Esophagus muscularis mucosa (tissue), 4 donors: ENCODE data around the gene LRRC7. TPM values are rescaled to one million over a fixed set of nuclear protein-coding genes. Genes with fewer than 3 reads are reported as not detected.
A peak's percentile ranks its signal among the peaks of the same experiment; 100 is the strongest.

Source experiments
- DNase-seq: peaks from one replicate; pipeline ENCODE4 v3.0.0-alpha.2; 2017; ENCODE audit errors: extremely low spot score
- H3K27ac ChIP-seq, 4 donors: fragments of 200-600 bp; sonication (generic); replicated peaks in 1 of 4; 1 replicate in 3 of 4; 2 replicates in 1 of 4; pipeline ENCODE4 v1.5.1; 2016 to 2019; ENCODE audit warnings: mild to moderate bottlenecking in 1 of 4
- H3K27me3 ChIP-seq, 4 donors: fragments of 200-600 bp; sonication (generic); one replicate each; pipeline versions ENCODE4 v1.5.1 to v1.6.0; 2016 to 2019
- H3K36me3 ChIP-seq, 4 donors: fragments of 200-600 bp; sonication (generic); one replicate each; pipeline ENCODE4 v1.5.1; 2016 to 2019
- H3K4me1 ChIP-seq, 4 donors: fragments of 200-600 bp; sonication (generic); one replicate each; pipeline ENCODE4 v1.5.1; 2016 to 2019
- H3K4me3 ChIP-seq, 4 donors: fragments of 200-600 bp; sonication (generic); 1 replicate in 2 of 4; 2 replicates in 2 of 4; pipeline ENCODE4 v1.5.1; 2016 to 2019; ENCODE audit warnings: mild to moderate bottlenecking in 4 of 4, moderate library complexity in 1 of 4
- H3K9me3 ChIP-seq, 4 donors: fragments of 200-600 bp; sonication (generic); 1 replicate in 3 of 4; 2 replicates in 1 of 4; pipeline ENCODE4 v1.5.1; 2016 to 2019
- EP300 ChIP-seq: sonication (generic); formaldehyde crosslinking; IDR thresholded peaks from one replicate; pipeline ENCODE4 v1.6.1; 2017; ENCODE audit warnings: antibody characterized with exemption
- POLR2A ChIP-seq: fragments of 450-650 bp; IDR thresholded peaks from one replicate; pipeline ENCODE4 v1.6.1; 2017; ENCODE audit warnings: antibody characterized with exemption, moderate library complexity, mild to moderate bottlenecking, low read depth
- POLR2AphosphoS5 ChIP-seq, 2 donors: sonication (generic); formaldehyde crosslinking; IDR thresholded peaks; one replicate each; pipeline ENCODE4 v1.6.1; 2017; ENCODE audit warnings: antibody characterized with exemption in 2 of 2
- WGBS: methylation state at CpG from one replicate; pipeline ENCODE4 v1.1.5; 2018; 5-methylcytosine and 5-hydroxymethylcytosine counted together
- intact Hi-C: fragments of 100-400 bp; cut with DNase I; formaldehyde crosslinking; loops from one replicate; pipeline ENCODE4 v1.15.1; 2023
- total RNA-seq, 4 donors: library from RNA; depleted of rRNA; stranded (reverse); fragments of >200 nt; gene quantifications; one replicate each; pipeline versions ENCODE4 v1.1.0 to v1.2.1, GENCODE V29; 2016
- TF ChIP-seq, protein P1 (sequence below), 3 experiments: fragments of 200-600 bp in 2 of 3; fragments of 450-650 bp in 1 of 3; sonication (generic) in 2 of 3; IDR thresholded peaks; one replicate each; pipeline ENCODE4 v1.5.1; 2017 to 2019; ENCODE audit warnings: antibody characterized with exemption in 3 of 3, mild to moderate bottlenecking in 2 of 3, moderate library complexity in 1 of 3

The LRRC7 gene
- total RNA-seq, 4 donors from 2014 or later, result 0.26 to 2.5 (median 0.42) TPM

GRCh38 chr1:70142075-70142474, 574.4 kb downstream of the LRRC7 start:
- Histone ChIP-seq H3K36me3 (peaks cover 0 to 17% (median 8%) of the 10 kb centered on the region in 4 donors), H3K27me3 (no peaks in the 10 kb centered on the region), H3K4me3 (no peak overlapping the region), H3K4me1 (peaks cover 11 to 33% (median 28%) of the 10 kb centered on the region in 4 donors), H3K9me3 (no peaks in the 10 kb centered on the region), H3K27ac (no peak overlapping the region)
- 27% methylated on average over 2 of the region's 2 CpGs for WGBS
- no peak for TF ChIP-seq EP300
- TF ChIP-seq, protein P1, sequence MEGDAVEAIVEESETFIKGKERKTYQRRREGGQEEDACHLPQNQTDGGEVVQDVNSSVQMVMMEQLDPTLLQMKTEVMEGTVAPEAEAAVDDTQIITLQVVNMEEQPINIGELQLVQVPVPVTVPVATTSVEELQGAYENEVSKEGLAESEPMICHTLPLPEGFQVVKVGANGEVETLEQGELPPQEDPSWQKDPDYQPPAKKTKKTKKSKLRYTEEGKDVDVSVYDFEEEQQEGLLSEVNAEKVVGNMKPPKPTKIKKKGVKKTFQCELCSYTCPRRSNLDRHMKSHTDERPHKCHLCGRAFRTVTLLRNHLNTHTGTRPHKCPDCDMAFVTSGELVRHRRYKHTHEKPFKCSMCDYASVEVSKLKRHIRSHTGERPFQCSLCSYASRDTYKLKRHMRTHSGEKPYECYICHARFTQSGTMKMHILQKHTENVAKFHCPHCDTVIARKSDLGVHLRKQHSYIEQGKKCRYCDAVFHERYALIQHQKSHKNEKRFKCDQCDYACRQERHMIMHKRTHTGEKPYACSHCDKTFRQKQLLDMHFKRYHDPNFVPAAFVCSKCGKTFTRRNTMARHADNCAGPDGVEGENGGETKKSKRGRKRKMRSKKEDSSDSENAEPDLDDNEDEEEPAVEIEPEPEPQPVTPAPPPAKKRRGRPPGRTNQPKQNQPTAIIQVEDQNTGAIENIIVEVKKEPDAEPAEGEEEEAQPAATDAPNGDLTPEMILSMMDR (IDR thresholded peaks at IDR 0.05), result peak in 2 of 3 experiments; percentile 34 to 45
- intact Hi-C loops, result no loop called here
- no peak for DNase-seq

- Histone ChIP-seq H3K9me3 (no peaks in the 10 kb centered on the region), H3K27ac (no peak overlapping the region), H3K27me3 (no peaks in the 10 kb centered on the region), H3K36me3 (peaks cover 0 to 27% (median 16%) of the 10 kb centered on the region in 4 donors), H3K4me1 (peaks cover 11 to 33% (median 28%) of the 10 kb centered on the region in 4 donors), H3K4me3 (no peak overlapping the region)
- WGBS, result 52% methylated on average over 4 of the region's 4 CpGs
- DNase-seq, result no peak
- TF ChIP-seq, protein P1 (IDR thresholded peaks at IDR 0.05), result no peak
- TF ChIP-seq EP300 (no peak), POLR2A (no peak), POLR2AphosphoS5 (IDR thresholded peaks at IDR 0.05) (no peak)
- intact Hi-C loops, result no loop called here
These were observed 575.4 kb downstream of the LRRC7 start for GRCh38 chr1:70143048-70143659.

DNA sequence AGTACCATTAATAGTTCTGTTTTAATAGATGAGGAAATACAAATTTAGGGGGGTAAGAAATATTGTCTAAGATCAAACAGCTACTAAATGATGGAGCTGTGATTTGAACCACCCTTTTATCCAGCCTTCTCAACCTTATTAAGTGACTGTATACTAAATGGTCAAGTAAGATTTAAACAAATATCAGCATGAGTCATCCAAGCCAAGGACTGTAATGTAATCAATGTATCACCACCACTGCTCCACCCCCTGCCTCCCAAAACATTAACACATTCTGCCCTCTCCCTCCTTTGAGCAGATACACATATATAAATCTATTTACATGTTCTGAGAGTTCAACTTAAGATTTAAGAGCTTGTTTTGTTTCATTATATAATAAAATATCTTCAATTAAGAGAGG, 578.8 kb downstream of the LRRC7 start:
- Histone ChIP-seq H3K9me3 (no peaks in the 10 kb centered on the region), H3K27ac (no peak overlapping the region), H3K36me3 (peaks cover 0 to 40% (median 19%) of the 10 kb centered on the region in 4 donors), H3K27me3 (no peaks in the 10 kb centered on the region), H3K4me3 (no peak overlapping the region), H3K4me1 (peaks cover 5 to 15% (median 9%) of the 10 kb centered on the region in 4 donors)
- DNase-seq, result no peak
- intact Hi-C loops, result no loop called here
- no peak for TF ChIP-seq EP300
- TF ChIP-seq POLR2A, result no peak
- no peak for TF ChIP-seq POLR2AphosphoS5 (IDR thresholded peaks at IDR 0.05)
- TF ChIP-seq, protein P1 (IDR thresholded peaks at IDR 0.05), result no peak

DNA sequence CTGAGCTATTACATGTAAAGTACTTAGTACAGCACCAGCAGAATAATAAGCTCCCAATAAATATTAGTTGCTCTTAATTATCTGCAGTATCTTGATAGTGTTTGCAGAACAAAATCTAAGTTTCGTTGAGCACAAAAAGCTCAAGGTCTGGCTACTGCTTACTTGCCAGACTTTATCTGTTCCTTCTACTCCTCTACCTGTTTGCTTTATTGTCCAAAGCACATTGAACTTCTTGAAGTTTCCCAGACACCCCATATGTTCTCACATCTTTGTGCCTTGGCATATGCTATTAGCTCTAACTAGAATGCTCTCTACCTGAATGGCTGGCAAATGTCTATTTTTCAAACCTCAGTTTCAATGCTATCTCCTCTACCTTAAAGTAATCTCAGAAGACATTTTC, 582.7 kb downstream of the LRRC7 start:
- no peaks in the 10 kb centered on the region for H3K27me3 ChIP-seq
- peaks cover 0 to 39% (median 19%) of the 10 kb centered on the region in 4 donors for H3K36me3 ChIP-seq
- DNase-seq, result no peak
- H3K27ac ChIP-seq, result no peak overlapping the region
- no peaks in the 10 kb centered on the region for H3K4me1 ChIP-seq
- intact Hi-C loops, result no loop called here
- WGBS, result 100% methylated on average over 1 of the region's 1 CpG
- no peak overlapping the region for H3K4me3 ChIP-seq
- TF ChIP-seq POLR2AphosphoS5 (IDR thresholded peaks at IDR 0.05), result no peak
- no peak for TF ChIP-seq EP300
- TF ChIP-seq, protein P1 (IDR thresholded peaks at IDR 0.05), result no peak
- TF ChIP-seq POLR2A, result no peak
- H3K9me3 ChIP-seq, result no peaks in the 10 kb centered on the region

GRCh38 chr1:70153739-70154138, 586.0 kb downstream of the LRRC7 start:
- TF ChIP-seq POLR2AphosphoS5 (IDR thresholded peaks at IDR 0.05) (no peak), EP300 (no peak), POLR2A (no peak)
- TF ChIP-seq, protein P1 (IDR thresholded peaks at IDR 0.05), result no peak
- H3K36me3 ChIP-seq, result peaks cover 0 to 11% (median 2%) of the 10 kb centered on the region in 4 donors
- DNase-seq, result no peak
- no peak overlapping the region for H3K4me3 ChIP-seq
- no peaks in the 10 kb centered on the region for H3K9me3 ChIP-seq
- intact Hi-C loops, result no loop called here
- no peak overlapping the region for H3K27ac ChIP-seq
- H3K27me3 ChIP-seq, result no peaks in the 10 kb centered on the region
- no peaks in the 10 kb centered on the region for H3K4me1 ChIP-seq
- WGBS, result 94% methylated on average over 3 of the region's 3 CpGs
